Raji (cell line): ENCODE data around the gene IL18BP.

Experiments used
- POLR2A ChIP-seq: IDR thresholded peaks from 2 replicates; pipeline ENCODE4 v1.6.1; 2011; ENCODE audit warnings: low read depth, low read length, control low read depth; ENCODE audit not compliant: insufficient read depth

IL18BP gene

DNA sequence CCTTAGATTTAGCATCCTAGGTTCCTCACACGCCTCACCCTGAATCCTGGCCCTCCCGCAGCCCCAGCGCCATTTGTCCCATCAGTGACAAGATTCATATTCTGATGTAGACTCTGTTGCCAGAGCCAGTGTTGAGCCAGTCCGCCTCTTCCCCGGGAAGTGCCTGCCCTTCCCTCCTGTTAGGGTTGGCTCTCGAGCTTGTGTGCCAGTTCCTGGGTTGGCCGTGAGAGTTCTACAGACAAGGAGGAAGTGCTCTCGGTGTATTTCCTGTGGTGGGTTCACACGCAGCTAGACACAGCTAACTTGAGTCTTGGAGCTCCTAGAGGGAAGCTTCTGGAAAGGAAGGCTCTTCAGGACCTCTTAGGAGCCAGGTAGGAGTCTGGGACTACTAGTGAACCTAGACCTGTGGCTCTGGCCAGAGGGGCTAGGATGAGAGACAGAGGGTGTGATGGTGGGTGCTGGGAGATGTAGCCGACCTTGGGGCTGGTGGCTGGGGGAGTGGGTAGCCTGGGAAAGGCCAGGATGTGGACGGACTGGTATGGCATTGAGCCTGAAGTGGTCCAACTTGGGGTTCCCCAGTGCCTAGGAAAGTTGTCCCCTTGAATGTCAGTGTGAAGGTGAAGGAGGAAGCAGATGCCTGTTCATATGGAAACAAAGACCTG lies at the start of gene IL18BP:
Gene IL18BP (plus strand): TSS at position 261 of the 662 bp plus-strand sequence. CDS start 1,076 bp downstream, outside the sequence.
- no peak for TF ChIP-seq POLR2A

GRCh38 chr11:71949034-71949433 lies 49.7 kb upstream of the IL18BP start:
- TF ChIP-seq POLR2A: no peak

- TF ChIP-seq POLR2A: no peak
These were observed 46.9 kb upstream of the IL18BP start for GRCh38 chr11:71951741-71952310.

GRCh38 chr11:71955898-71956456 lies 42.7 kb upstream of the IL18BP start:
- no peak for TF ChIP-seq POLR2A

GRCh38 chr11:71962428-71963038 lies 36.2 kb upstream of the IL18BP start:
- TF ChIP-seq POLR2A: no peak

- no peak for TF ChIP-seq POLR2A
These were observed 35.2 kb upstream of the IL18BP start for GRCh38 chr11:71963468-71963867.

DNA sequence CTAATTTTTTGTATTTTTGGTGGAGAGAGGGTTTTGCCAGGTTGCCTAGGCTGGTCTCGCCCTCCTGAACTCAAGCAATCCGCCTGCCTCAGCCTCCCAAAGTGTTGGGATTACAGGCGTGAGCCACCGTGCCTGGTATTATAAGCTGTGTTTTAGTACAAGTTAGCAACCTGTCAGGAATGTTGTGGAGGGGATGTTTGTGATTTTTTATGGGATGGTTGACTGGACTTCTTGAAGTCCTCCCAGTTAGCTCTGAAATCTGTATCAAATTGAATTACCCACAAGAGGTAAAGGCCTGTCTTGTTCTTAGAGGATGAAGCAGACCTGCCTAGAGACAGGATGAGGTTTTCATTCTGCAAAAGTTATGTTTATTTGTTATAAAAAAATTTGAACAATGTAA lies 34.1 kb upstream of the IL18BP start:
- TF ChIP-seq POLR2A: no peak

DNA sequence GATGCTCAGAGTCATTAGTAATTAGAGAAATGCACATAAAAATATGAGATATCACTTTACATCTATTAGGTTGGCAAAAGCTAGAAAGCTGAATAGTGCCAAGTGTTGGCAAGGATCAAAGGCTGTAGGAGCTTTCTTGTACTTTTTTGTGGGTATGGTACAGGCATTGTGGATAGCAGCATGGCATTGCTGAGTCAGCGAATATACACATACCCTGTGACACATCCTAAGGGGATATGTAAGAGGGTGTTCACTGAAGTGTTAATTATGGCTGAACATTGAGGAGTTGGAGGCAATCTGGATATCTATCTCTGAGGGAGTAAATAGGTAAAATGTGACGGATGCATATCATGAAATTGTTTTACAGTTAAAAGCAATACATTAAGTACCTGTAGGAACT lies 27.0 kb upstream of the IL18BP start:
- TF ChIP-seq POLR2A: no peak

DNA sequence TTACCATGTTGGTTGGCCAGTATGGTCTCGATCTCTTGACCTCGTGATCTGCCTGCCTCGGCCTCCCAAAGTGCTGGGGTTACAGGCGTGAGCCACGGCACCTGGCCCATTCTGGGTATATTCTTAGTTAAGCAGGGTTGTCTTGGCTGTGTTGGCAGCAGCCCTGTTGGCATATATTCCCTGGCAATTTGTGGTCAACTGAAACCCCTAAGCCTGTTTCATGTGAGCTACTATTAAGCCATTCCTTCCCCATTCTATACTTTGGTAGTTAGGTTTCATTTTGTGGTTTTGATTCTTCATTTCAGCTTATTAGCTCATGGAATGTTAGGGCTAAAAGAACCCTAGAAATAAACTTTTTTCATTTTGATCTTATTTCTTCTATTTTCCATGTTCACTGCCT lies 22.2 kb upstream of the IL18BP start:
- TF ChIP-seq POLR2A: no peak

DNA sequence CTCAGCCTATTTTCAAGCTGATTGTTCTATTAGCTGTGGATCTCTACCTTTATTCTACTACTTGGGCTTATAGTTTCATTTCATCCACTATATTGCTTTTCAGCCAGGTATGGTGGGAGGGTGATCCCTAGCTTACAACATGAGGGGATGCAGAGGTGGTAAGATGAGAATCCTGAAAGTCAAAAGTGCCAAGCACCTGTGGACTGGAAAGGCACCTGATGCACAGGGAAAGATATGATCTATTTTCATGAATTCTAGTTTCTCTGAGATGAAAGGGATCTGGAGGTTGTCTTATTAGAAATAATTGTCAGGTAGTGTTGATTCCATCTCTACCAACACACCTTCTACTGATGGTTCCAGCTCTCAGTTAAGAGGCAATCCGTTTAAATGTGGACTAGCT lies 21.6 kb upstream of the IL18BP start:
- TF ChIP-seq POLR2A: no peak

DNA sequence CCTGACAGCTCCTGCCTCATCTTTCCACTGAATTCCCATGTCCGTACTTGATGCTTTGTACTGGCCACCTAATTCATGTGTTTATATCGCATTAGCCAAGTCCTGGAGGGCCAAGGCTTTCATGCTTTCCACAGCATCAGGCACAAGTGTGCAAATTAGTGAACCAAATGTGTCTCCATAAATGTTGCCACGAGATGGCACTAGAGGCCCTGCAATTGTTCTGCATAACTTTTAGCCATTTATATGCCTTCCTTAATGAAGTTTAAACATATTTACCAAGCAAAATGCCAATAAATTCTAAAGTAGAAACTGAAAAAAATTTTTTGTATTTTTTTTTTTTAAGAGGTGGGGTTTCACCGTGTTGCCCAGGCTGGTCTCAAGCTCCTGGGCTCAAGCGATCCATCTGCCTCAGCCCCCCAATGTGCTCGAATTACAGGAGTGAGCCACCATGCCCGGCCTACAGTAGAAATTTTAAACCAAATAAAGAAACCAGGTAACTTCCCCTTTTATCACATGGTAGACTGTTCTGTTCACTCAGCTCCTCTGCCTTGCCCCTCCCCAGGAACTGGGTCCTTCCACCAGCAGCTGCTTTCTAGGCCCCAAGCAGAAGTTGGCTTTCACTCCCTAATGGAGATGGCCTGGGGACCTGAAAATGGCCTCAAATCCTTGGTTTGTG lies 20.8 kb upstream of the IL18BP start:
- no peak for TF ChIP-seq POLR2A

- no peak for TF ChIP-seq POLR2A
These were observed 19.6 kb upstream of the IL18BP start for GRCh38 chr11:71979094-71979493.

DNA sequence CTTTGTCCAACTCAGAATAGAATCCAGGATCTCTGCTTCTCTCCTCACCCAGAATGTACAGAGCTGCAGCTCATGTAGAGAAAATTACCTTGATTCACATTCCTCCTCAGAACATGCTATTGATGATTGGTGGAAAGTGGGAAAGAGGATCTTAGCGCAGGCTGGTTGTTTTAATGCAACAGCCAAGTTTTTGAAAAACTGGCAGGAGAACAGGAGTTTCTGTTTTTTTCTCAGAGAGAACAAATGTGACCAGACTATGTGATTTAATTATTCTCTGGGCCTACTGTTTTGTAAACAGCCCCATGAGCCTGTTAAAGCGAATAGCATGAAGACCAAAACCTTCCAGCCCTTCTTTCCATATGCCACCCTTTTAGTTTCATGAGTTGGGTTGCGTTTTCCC lies 19.1 kb upstream of the IL18BP start:
- TF ChIP-seq POLR2A: no peak

- no peak for TF ChIP-seq POLR2A
These were observed 12.6 kb upstream of the IL18BP start for GRCh38 chr11:71986131-71986530.

GRCh38 chr11:71987521-71987920 lies 11.2 kb upstream of the IL18BP start:
- TF ChIP-seq POLR2A: no peak

DNA sequence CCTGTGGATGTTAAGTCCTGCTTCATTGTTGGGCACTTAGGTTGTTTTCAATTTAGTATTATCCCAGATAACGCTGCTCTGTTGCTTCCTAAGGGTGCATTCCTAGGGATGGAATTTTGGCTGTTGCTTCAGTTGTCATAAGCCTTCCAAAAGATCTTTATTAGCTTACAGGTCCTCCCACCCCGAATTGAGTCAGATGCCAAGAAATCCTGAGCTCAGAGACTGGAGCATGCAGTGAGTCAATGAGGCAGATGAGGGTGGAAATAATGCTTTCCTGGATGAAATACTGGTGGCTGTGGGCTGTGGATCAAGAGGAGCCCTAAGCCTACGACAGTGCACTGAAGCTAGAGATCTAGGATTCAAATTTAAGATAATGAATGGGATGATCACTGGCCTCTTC lies 10.7 kb upstream of the IL18BP start:
- no peak for TF ChIP-seq POLR2A
